Activated gamma-delta T cell treated with Interleukin-2 at 50 U/mL for 16 hours (primary cell): ENCODE results near the gene PUM2.
A peak's percentile ranks its signal among the peaks of the same experiment; 100 is the strongest.

Experiments used
- DNase-seq: peaks from one replicate; pipeline ENCODE4 v3.0.0-alpha.2; 2020

The PUM2 gene

DNA sequence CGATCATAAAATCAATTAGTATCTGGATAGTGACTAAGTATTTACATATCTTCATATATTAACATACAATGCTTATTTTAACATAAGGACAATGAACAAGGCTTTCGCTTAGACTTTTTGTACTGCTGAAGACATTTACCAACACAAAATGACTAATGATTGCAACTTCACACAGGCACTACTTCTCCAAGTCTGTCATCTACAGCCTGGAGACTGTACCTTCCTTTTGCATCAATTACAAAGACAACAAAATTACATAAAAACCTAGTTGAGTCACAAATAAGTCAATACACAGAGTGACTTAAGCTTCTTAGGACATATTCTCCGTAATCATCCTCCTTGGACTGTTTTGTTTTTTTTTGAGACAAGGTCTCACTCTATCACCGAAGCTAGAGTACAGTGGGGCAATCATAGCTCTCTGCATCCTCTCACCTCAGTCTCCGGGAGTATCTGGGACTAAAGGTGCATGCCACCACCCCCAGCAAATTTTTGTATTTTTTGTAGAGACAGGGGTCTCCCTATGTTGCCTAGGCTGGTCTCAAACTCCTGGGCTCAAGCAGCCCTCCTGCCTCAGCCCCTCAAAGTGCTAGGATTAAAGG is 15.9 kb downstream of the PUM2 start:
- no peak for DNase-seq

DNA sequence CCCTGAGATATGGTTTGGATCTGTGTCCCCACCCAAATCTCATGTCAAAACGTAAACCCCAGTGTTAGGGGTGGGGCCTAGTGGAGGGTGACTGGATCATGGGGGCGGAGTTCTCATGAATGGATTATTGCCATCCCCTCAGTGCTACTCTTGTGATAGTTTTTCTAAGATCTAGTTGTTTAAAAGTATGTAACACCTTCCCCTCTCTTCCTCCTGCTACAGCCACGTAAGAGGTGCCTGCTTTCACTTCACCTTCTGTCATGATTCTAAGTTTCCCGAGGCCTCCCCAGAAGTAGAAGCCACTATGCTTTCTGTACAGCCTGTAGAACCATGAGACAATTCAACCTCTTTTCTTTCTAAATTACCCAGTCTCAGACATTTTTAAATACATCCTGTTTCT is 16.9 kb downstream of the PUM2 start:
- DNase-seq: no peak

DNA sequence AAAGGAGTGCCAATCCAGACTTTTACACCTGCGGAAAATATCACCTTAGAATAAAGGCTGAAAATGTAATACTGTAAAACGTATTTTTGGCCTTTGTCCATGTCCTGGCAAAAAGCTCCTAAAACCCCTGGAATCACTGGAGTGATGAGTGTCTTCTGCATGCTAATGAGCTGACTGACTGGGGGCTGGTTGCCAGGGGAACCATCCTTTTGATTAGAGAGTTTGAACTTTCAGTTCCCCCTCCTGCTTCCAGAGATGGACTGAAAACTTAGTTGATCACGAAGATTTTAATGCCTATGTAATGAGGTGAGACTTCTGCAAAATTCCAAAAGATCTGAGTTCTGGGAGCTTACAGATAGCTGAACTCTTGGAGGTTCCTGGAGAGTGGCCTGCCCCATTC is 20.5 kb downstream of the PUM2 start:
- no peak for DNase-seq

GRCh38 chr2:20327370-20327769 is 23.3 kb downstream of the PUM2 start:
- no peak for DNase-seq

GRCh38 chr2:20326163-20326780 is 24.4 kb downstream of the PUM2 start:
- DNase-seq: peak; percentile 50

DNA sequence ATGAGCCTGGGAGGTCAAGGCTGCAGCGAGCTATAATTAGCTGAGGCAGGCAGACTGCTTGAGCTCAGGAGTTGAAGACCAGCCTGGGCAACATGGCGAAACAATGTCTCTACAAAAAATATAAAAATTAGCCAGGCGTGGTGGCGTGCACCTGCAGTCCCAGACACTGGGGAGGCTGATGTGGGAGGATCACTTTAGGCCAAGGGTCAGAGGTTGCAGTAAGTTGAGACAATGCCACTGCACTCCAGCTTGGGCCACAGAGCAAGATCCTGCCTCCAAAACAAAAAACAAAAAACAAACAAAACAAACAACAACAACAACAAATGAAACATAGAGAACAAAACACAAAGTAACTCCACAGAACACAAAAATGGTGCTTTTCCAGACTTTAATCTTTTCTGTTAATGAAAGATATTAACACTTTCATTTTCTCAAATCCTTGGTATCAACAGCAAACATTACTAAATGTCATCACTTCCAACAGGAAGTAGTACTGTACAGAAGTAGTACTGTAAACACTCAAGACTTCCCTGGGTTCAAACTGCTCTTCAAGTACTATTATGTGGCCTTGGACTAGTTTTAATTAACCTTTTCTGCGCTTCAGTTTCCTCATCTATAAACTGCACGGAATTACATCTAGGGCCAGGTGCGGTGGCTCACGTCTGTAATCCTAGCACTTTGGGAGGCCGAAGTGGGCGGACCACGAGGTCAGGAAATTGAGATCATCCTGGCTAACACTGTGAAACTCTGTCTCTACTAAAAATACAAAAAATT is 27.9 kb downstream of the PUM2 start:
- no peak for DNase-seq

DNA sequence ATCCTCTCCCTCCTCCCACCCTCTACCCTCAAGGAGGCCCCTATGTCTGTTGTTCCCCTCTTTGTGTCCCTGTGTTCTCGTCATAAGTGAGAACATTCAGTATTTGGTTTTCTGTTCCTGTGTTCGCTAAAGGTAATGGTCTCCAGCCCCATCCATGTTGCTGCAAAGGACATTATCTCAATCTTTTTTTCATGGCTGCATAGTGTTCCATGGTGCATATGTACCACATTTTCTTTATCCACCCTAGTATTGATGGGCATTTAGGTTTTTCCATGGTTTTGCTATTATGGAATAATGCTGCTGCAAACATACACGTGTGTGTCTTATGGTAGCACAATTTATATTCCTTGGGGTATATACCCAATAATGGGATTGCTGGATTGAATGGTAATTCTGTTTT is 33.0 kb downstream of the PUM2 start:
- DNase-seq: no peak

DNA sequence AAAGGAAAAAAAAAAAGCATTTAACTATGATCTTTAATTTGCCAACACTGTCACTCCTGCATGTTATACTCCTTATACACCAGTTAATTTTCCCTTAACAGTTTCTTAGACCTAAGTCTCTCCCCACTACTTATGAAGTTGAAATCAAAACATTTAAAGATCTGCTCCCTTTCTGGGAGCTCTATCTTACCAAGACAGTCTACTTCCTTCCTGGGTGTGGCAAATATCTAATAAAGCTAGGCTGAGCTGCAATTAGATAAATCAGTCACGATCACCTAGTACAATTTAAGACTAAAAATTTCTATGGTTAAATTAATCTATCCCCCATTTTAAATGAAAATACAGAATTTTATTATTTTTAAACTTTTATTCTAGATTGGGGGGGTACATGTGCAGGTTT is 33.4 kb downstream of the PUM2 start:
- no peak for DNase-seq

DNA sequence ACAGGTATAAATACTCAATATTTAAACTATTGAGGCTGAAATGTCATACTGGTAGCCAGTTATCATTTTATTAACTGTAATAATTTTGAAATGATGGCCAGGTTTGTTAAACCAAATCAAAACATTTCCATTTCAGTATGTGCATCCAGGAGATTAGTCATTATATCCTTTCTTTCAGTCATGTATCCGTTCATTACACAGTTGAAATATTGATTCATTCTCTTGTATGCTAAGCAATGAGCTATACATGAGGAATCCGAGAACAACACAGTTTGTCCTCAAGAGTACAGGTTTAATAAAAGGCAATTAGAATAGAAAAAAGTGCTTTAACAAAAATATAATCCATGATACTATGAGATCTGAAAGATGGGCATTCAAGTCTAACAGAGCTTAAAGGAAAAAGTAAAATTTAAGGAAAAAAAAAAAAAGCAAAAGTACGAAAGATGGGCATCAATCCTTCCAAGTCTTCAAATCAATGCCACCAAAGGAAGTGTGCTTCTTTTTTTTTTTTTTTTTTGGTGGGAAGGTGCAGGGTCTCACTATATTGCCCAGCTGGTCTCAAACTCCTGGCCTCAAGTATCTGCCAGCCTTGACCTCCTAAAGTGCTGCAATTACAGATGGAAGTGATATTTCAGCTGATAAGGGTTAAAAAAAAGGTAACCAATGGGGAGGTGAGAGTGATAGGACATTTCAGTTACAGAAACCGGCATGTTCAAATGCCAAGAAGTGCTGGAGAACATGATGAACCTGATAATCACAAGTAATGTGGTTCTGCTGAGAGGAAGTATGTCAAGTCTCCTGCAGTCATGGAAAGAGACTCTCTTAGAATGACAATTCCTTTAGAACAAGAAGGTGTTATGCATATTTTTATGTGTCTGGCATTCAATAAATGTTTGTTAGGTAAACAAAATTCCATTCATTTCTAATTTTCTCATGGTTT is 35.8 kb downstream of the PUM2 start:
- no peak for DNase-seq

DNA sequence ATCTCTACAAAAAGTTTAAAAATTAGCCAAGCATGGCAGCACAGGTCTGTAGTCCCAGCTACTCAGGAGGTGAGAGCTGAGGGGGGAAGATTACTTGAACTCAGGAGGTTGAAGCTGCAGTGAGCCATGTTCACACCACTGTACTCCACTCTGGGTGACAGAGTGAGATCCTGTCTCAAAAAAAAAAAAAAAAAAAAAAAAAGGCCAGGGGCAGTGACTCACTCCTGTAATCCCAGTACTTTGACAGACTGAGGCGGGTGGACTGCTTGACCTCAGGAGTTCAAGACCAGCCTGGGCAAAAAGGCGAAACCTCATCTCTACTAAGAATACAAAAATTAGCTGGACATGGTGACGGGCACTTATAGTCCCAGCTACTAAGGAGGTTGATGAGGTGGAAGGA is 37.0 kb downstream of the PUM2 start:
- no peak for DNase-seq

- no peak for DNase-seq
Observed at GRCh38 chr2:20309001-20309400, 41.6 kb downstream of the PUM2 start.

DNA sequence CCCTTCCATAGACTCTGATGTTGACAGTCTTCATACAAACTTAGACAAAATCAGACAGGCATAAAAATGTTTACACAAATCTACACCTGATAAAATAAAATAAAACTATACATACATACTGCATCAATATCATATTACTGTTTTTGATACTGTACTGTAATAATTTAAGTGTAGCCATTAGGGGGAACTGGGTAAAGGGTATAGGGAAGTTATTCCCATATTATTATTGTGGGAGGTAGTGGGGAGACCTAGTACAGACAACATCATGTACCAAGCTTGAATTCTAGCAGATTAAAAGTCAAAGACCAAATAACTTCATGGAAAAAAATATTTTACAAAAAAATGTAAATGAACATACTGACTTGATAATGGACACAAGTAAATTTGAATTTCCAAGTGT is 43.3 kb downstream of the PUM2 start:
- DNase-seq: no peak

- DNase-seq: no peak
Observed at GRCh38 chr2:20304411-20304810, 46.2 kb downstream of the PUM2 start.

- no peak for DNase-seq
Observed at GRCh38 chr2:20303966-20304365, 46.7 kb downstream of the PUM2 start.

DNA sequence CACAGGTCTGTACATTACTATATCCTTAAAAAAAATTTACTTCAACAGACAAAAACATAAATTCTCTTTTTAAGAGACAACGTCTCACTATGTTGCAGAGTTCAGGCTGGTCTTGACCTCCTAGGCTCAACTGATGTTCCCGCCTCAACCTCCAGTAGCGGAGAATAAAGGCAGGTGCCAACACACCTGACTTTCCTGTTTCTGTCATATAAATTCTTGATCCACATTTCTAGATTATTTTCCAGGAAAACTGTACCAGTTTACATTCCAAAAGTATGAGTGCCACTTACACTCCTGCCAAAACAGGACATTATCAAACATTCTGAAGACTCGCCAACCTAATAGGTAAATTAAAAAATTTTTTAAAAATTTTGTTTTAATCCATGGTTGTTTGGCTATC is 48.6 kb downstream of the PUM2 start:
- no peak for DNase-seq

DNA sequence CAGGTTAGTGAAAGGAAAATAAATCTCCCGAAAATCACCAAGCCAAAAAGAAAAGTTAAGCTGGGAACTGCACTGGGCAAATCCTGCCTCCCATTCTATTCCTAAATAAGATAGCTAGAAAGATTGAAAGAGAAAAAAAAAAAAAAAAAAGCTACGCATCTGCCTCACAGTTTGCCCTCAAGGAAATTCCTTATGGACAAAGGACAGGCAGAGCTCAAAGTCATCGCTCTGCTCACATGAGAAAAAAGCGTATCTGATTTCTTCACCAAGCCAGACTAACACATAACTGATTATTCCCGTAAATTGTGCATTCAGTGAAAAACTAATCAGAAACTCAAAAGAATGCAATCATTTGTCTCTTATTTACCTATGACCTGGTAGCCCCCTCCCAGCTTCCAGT is 50.0 kb downstream of the PUM2 start:
- no peak for DNase-seq

DNA sequence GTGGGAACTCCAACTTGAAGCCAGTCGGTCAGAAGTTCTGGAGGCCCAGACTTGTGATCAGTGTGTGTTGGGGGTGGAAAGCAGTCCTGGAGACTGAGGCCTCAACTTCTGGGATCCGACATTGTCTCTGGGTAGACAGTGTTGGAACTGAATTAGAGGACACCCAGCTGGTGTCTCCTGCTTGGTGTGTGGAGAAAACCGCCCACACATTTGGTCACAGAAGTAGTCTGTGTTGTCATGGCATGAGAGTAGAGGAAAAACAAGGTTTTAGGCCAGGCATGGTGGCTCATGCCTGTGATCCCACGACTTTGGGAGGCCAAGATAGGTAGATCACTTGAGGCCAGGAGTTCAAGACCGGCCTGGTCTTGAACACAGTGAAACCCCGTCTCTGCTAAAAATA is 51.5 kb downstream of the PUM2 start:
- DNase-seq: no peak

- no peak for DNase-seq
Observed at GRCh38 chr2:20294231-20294630, 56.4 kb downstream of the PUM2 start.

DNA sequence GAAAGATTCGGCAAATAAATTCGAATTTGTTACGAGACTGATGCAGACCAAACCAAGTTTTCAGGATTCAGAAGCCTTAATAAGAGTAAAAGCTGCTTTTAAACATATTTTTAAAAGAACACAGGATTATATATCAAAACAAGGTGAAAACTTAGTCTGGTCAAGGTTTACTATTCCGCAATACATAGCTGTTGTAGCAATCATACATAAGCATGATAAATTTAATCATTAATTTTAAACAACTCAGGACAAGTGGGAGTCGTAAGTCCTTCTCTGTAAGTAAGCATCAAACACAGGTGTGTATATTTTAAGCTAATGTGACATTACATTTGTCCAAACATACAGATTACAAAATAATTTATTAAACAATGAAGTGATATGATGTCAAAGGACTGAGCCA is 57.7 kb downstream of the PUM2 start:
- DNase-seq: no peak

DNA sequence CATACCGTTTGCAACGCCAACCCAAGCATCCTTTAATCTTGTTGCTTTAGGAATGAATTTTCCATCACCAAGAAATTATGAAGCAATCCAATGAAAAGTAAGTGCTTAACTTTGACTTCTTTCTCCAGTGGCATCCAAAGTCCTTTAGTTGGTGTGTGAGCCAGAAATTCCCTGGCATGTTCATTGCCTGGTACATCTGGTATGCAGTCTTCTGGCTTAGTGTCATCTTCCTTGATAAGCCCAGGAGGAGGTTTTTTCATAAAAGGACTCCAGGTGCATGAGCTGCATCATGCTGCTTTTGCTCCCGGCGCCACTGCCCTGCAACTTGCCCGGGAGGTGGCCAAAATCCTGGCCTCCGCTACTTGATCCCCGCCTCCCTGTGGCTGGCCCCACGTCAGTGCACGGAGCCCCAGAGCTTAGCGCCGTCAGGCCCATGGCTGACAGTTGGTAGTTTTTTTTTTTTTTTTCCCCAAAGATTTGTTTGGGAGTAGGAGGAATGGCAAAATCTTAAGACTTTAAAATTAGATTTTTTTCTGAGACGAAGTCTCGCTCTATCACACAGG is 58.7 kb downstream of the PUM2 start:
- DNase-seq: no peak

GRCh38 chr2:20291106-20291564 is 59.5 kb downstream of the PUM2 start:
- no peak for DNase-seq

DNA sequence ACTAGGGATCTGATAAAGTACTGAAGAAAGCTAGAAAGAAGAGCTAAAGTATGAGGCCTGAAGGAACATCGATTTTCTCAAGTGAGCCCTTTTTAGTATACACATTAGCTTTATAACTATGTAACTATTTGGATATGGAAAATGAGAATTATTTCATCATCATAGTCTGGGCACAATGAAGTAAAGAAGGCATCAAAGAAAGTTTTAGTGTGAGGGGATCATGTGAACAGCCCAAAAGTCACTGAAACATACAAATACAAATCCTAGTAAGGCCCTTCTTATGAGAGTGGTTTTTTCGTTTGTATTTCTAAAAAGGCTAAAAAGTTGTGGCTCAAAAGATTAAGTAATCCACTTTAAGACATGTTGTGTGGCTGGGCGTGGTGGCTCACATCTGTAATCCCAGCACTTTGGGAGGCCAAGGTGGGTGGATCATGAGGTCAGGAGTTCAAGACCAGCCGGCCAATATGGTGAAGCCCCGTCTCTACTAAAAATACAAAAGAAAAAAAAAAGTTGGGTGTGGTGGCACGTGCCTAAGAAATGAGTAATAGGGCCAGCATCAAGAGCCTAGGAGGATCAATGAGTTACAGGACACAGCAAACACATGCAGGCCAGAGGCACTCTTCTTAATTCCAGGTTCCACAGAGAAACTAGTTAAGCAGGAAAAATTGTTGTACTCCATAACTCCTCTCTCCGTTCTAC is 61.9 kb downstream of the PUM2 start:
- no peak for DNase-seq
